Measurements from ENCODE around the gene PRELID1. TPM values are rescaled to one million over a fixed set of nuclear protein-coding genes. Genes with fewer than 3 reads are reported as not detected.

The PRELID1 gene
- total RNA-seq, 1 experiment from 2014 or later: 487 TPM

Other genes starting within 250 kb of the PRELID1 start
- 11.4 and 16.9 TPM in 2 replicates for gene FGFR4, start 216.9 kb upstream of the PRELID1 start, total RNA-seq (2014; rRNA removed; shearing (Covaris generic))
- 27.6 and 30.3 TPM in 2 replicates for gene NSD1, start 170.0 kb upstream of the PRELID1 start, total RNA-seq (2014; rRNA removed; shearing (Covaris generic))
- gene RAB24, start 80 bp upstream of the PRELID1 start, total RNA-seq (2014; rRNA removed; shearing (Covaris generic)): 22.5 and 28.1 TPM in 2 replicates
- 34.7 and 74.3 TPM in 2 replicates for gene MXD3, start 8.1 kb downstream of the PRELID1 start, total RNA-seq (2014; rRNA removed; shearing (Covaris generic))
- gene LMAN2, start 47.9 kb downstream of the PRELID1 start, total RNA-seq (2014; rRNA removed; shearing (Covaris generic)): 745 and 800 TPM in 2 replicates
- gene RGS14, start 54.1 kb downstream of the PRELID1 start, total RNA-seq (2014; rRNA removed; shearing (Covaris generic)): 26.2 and 28.1 TPM in 2 replicates
- not detected in 2 replicates for gene SLC34A1, start 80.6 kb downstream of the PRELID1 start, total RNA-seq (2014; rRNA removed; shearing (Covaris generic))
- gene PFN3, start 96.9 kb downstream of the PRELID1 start, total RNA-seq (2014; rRNA removed; shearing (Covaris generic)): not detected in 2 replicates
- gene F12, start 105.8 kb downstream of the PRELID1 start, total RNA-seq (2014; rRNA removed; shearing (Covaris generic)): 5.8 and 7.3 TPM in 2 replicates
- 37.7 and 51.9 TPM in 2 replicates for gene GRK6, start 122.9 kb downstream of the PRELID1 start, total RNA-seq (2014; rRNA removed; shearing (Covaris generic))
- gene PRR7, start 143.0 kb downstream of the PRELID1 start, total RNA-seq (2014; rRNA removed; shearing (Covaris generic)): 28.6 and 33.7 TPM in 2 replicates
- gene DBN1, start 169.8 kb downstream of the PRELID1 start, total RNA-seq (2014; rRNA removed; shearing (Covaris generic)): 140 and 153 TPM in 2 replicates
- gene PDLIM7, start 193.8 kb downstream of the PRELID1 start, total RNA-seq (2014; rRNA removed; shearing (Covaris generic)): 127 and 138 TPM in 2 replicates
- 0.08 and 1.1 TPM in 2 replicates for gene DOK3, start 206.0 kb downstream of the PRELID1 start, total RNA-seq (2014; rRNA removed; shearing (Covaris generic))
- 106 and 122 TPM in 2 replicates for gene DDX41, start 213.2 kb downstream of the PRELID1 start, total RNA-seq (2014; rRNA removed; shearing (Covaris generic))

All from H4 (cell line).